ENCODE data around the gene EPS8L3.

The EPS8L3 gene

DNA sequence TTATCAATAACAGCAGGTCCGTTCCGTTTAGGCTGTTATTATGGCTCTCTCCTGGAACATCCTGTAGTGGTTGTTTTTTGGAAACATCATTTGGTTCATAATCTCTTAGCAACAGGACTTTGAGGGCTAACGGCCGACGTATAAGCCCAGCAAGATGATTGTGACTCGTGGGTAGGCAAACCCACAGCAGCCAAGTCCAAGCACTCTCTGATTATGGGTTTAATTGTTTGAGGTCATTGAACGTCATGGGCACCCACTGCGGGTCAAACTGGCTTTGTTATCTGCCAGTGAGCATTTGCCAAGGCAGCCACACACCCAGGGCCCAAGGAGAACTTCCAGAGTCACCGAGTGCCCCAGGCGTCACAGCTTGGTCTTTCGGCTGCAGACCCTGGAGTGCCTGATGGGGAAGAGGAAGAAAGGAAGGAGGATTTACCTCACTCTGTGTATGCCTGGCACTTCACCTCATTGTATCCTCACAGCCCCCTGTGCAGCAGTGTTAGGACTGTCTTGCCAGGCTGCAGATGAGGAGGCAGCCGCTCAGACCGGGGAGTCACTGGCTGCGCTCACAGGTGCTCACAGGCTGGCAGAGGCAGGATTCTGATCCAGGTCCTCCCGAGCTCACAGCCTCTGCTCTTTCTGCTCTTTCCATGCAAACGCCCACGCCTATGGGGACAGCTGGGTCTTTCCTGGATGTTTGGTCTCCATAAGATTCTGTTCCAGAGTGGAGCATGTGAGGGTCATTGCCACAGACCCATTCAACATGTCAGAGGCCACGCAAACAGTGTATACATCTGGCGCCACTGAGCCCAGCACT lies 30.8 kb upstream of the EPS8L3 start:
- no peak for DNase-seq
- no peak overlapping the region for H3K27ac ChIP-seq
- no peak overlapping the region for H3K4me3 ChIP-seq (ENCODE audit: low read depth, low read length)
- in situ Hi-C loops (cut with HindIII; ENCODE audit: low pct_ligation_motif_present, low sequenced_read_pairs): no loop called here
- TF ChIP-seq, protein P1, sequence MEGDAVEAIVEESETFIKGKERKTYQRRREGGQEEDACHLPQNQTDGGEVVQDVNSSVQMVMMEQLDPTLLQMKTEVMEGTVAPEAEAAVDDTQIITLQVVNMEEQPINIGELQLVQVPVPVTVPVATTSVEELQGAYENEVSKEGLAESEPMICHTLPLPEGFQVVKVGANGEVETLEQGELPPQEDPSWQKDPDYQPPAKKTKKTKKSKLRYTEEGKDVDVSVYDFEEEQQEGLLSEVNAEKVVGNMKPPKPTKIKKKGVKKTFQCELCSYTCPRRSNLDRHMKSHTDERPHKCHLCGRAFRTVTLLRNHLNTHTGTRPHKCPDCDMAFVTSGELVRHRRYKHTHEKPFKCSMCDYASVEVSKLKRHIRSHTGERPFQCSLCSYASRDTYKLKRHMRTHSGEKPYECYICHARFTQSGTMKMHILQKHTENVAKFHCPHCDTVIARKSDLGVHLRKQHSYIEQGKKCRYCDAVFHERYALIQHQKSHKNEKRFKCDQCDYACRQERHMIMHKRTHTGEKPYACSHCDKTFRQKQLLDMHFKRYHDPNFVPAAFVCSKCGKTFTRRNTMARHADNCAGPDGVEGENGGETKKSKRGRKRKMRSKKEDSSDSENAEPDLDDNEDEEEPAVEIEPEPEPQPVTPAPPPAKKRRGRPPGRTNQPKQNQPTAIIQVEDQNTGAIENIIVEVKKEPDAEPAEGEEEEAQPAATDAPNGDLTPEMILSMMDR (IDR thresholded peaks at IDR 0.05; ENCODE audit: low read depth, low read length, missing control alignments): no peak
- H3K36me3 ChIP-seq (replicated peaks): no peaks in the 10 kb centered on the region
- H3K27me3 ChIP-seq (replicated peaks): no peaks in the 10 kb centered on the region

- DNase-seq: peak; percentile 67
- H3K27me3 ChIP-seq (replicated peaks): no peaks in the 10 kb centered on the region
- in situ Hi-C loops (cut with HindIII; ENCODE audit: low pct_ligation_motif_present, low sequenced_read_pairs): no loop called here
- H3K36me3 ChIP-seq (replicated peaks): no peaks in the 10 kb centered on the region
- TF ChIP-seq, protein P1 (IDR thresholded peaks at IDR 0.05; ENCODE audit: low read depth, low read length, missing control alignments): no peak
- no peak overlapping the region for H3K4me3 ChIP-seq (ENCODE audit: low read depth, low read length)
- no peak overlapping the region for H3K27ac ChIP-seq
These were observed 30.0 kb upstream of the EPS8L3 start for GRCh38 chr1:109793486-109794318.

DNA sequence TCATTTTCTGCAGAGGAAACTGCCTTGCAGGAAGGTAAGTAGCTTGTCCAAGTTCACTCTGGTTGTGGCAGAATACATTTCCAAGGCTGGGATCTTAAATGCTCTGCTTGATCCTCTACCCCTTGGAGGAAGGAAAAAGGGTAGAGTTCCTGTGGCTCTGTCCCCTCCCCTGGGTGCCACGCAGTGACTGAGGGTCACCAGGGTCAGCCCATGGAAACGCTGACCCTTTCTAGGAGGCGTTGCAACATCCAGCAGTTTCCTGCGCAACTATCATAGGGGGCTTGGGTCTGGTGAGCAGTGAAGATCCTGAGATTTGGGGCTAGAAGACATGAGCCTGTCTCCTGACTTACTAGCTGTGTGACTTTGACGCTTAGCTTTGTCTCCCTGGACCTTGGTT lies 29.4 kb upstream of the EPS8L3 start:
- in situ Hi-C loops (cut with HindIII; ENCODE audit: low pct_ligation_motif_present, low sequenced_read_pairs): no loop called here
- Histone ChIP-seq H3K36me3 (replicated peaks) (no peaks in the 10 kb centered on the region), H3K27me3 (replicated peaks) (no peaks in the 10 kb centered on the region), H3K27ac (no peak overlapping the region), H3K4me3 (ENCODE audit: low read depth, low read length) (no peak overlapping the region)
- TF ChIP-seq, protein P1 (IDR thresholded peaks at IDR 0.05; ENCODE audit: low read depth, low read length, missing control alignments): no peak
- DNase-seq: no peak

GRCh38 chr1:109792056-109792831 lies 28.5 kb upstream of the EPS8L3 start:
- in situ Hi-C loops (cut with HindIII; ENCODE audit: low pct_ligation_motif_present, low sequenced_read_pairs): no loop called here
- no peak overlapping the region for H3K4me3 ChIP-seq (ENCODE audit: low read depth, low read length)
- H3K36me3 ChIP-seq (replicated peaks): no peaks in the 10 kb centered on the region
- H3K27me3 ChIP-seq (replicated peaks): no peaks in the 10 kb centered on the region
- TF ChIP-seq, protein P1 (IDR thresholded peaks at IDR 0.05; ENCODE audit: low read depth, low read length, missing control alignments): peak; percentile 82
- no peak overlapping the region for H3K27ac ChIP-seq
- peak; percentile 92 for DNase-seq

DNA sequence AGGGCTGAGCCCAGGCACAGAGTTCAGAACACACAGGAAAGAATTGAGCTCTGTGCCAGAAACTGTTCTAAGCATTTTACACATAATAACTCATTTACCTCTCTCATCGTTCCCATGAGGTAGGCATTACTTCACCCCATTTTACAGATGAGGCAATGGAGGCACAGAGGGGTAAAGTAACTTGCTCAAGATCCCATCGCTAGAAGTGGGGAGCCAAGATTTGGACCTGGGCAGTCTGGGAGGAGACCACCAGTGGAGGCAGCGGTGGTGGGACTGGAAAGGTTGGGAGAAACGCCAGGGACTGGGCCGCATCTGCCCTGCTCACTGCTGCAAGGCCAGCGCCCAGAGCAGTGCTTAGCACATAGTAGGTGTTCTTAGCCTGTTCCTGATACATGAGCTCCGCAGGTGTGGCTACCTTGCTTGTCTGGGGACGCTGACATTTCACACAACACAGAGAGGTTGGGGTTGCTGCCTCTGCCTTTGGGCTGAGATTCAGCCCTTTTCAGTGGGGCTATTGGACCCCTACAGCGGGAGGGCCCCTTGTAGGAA lies 27.8 kb upstream of the EPS8L3 start:
- no peak for DNase-seq
- H3K27ac ChIP-seq: no peak overlapping the region
- in situ Hi-C loops (cut with HindIII; ENCODE audit: low pct_ligation_motif_present, low sequenced_read_pairs): no loop called here
- H3K36me3 ChIP-seq (replicated peaks): no peaks in the 10 kb centered on the region
- TF ChIP-seq, protein P1 (IDR thresholded peaks at IDR 0.05; ENCODE audit: low read depth, low read length, missing control alignments): no peak
- H3K4me3 ChIP-seq (ENCODE audit: low read depth, low read length): no peak overlapping the region
- H3K27me3 ChIP-seq (replicated peaks): no peaks in the 10 kb centered on the region

All from brain microvascular endothelial cell (primary cell).